Effector CD4-positive, alpha-beta T cell (primary cell): Measurements from ENCODE around the gene MBD3L4. TPM values are rescaled to one million over a fixed set of nuclear protein-coding genes. Genes with fewer than 3 reads are reported as not detected.
"Not testable (repeated sequence)": the region's sequence is repeated elsewhere in the genome, so short reads cannot be mapped to it uniquely, and the experiment has no call there.

Experiments used
- DNase-seq: peaks from one replicate; pipeline ENCODE4 v3.0.0-alpha.2; 2020
- total RNA-seq: gene quantifications from one replicate; lab custom pipeline; 2026; lab: John Stamatoyannopoulos, UW

The MBD3L4 gene
- total RNA-seq: not detected

- DNase-seq: not testable (repeated sequence)
Observed at GRCh38 chr19:7040079-7040478, at the start of gene MBD3L4. Gene MBD3L4, minus strand, starts transcription at chr19:7040179. Its CDS starts 35 bp downstream, at chr19:7040144.

- no peak for DNase-seq
Observed at GRCh38 chr19:7088999-7089398, 49.0 kb upstream of the MBD3L4 start.

- no peak for DNase-seq
Observed at GRCh38 chr19:7083076-7083956, 43.3 kb upstream of the MBD3L4 start.

- DNase-seq: no peak
Observed at GRCh38 chr19:7078008-7078407, 38.0 kb upstream of the MBD3L4 start.

GRCh38 chr19:7076151-7076550, 36.2 kb upstream of the MBD3L4 start:
- DNase-seq: no peak

GRCh38 chr19:7074705-7075282, 34.8 kb upstream of the MBD3L4 start:
- no peak for DNase-seq

- no peak for DNase-seq
Observed at GRCh38 chr19:7072541-7072940, 32.6 kb upstream of the MBD3L4 start.

- DNase-seq: no peak
Observed at GRCh38 chr19:7069904-7070226, 29.9 kb upstream of the MBD3L4 start.

GRCh38 chr19:7069042-7069903, 29.3 kb upstream of the MBD3L4 start, which contains the start of gene ZNF557:
Gene ZNF557, plus strand, starts transcription at chr19:7069703. Its CDS starts 5,372 bp downstream, at chr19:7075075.
- DNase-seq: peak; percentile 98

- no peak for DNase-seq
Observed at GRCh38 chr19:7068599-7068998, 28.6 kb upstream of the MBD3L4 start.

- no peak for DNase-seq
Observed at GRCh38 chr19:7067716-7068115, 27.7 kb upstream of the MBD3L4 start.

- not testable (repeated sequence) for DNase-seq
Observed at GRCh38 chr19:7067122-7067521, 27.1 kb upstream of the MBD3L4 start.

- DNase-seq: no peak
Observed at GRCh38 chr19:7063764-7064418, 23.9 kb upstream of the MBD3L4 start.

GRCh38 chr19:7063339-7063738, 23.4 kb upstream of the MBD3L4 start:
- DNase-seq: no peak

- not testable (repeated sequence) for DNase-seq
Observed at GRCh38 chr19:7059977-7060376, 20.0 kb upstream of the MBD3L4 start.

GRCh38 chr19:7058576-7058975, 18.6 kb upstream of the MBD3L4 start, which contains the start of gene MBD3L3:
Gene MBD3L3, minus strand, starts transcription at chr19:7058676. Its CDS starts 71 bp downstream, at chr19:7058605.
- not testable (repeated sequence) for DNase-seq

GRCh38 chr19:7056371-7056770, 16.4 kb upstream of the MBD3L4 start:
- not testable (repeated sequence) for DNase-seq

GRCh38 chr19:7055679-7056078, 15.7 kb upstream of the MBD3L4 start:
- not testable (repeated sequence) for DNase-seq

- DNase-seq: not testable (repeated sequence)
Observed at GRCh38 chr19:7054635-7055368, 14.8 kb upstream of the MBD3L4 start.

GRCh38 chr19:7052896-7053295, 12.9 kb upstream of the MBD3L4 start:
- DNase-seq: not testable (repeated sequence)

GRCh38 chr19:7051421-7051820, 11.4 kb upstream of the MBD3L4 start:
- DNase-seq: not testable (repeated sequence)

GRCh38 chr19:7049021-7049420, 9.0 kb upstream of the MBD3L4 start, which contains the start of gene MBD3L2:
Gene MBD3L2, plus strand, starts transcription at chr19:7049321. Its CDS starts 53 bp downstream, at chr19:7049374.
- not testable (repeated sequence) for DNase-seq
